PC-3 (cell line): ENCODE measurements around the gene KIF5C. TPM values are rescaled to one million over a fixed set of nuclear protein-coding genes. Genes with fewer than 3 reads are reported as not detected.
"Not testable (repeated sequence)": the region's sequence is repeated elsewhere in the genome, so short reads cannot be mapped to it uniquely, and the experiment has no call there.

Source experiments
- ATAC-seq: fragments of 200-7000 bp; cut with Tn5 transposase; 2 replicates; pipeline ENCODE4 v1.9.1; 2020; ENCODE audit warnings: mild to moderate bottlenecking, moderate library complexity
- BruUV-seq: library from RNA; stranded (reverse); fragments of 400-500 nt; replicated peaks from 2 replicates; lab custom pipeline; 2021; lab: Mats Ljungman, UMichigan
- CTCF ChIA-PET: fragments of 300-600 bp; sonication (Branson Sonifier 250); formaldehyde crosslinking; loops from one replicate; lab custom pipeline; 2022; ENCODE audit warnings: antibody characterized with exemption; lab: Charles Lee
- POLR2A ChIA-PET: fragments of 300-600 bp; sonication (Branson Sonifier 250); formaldehyde crosslinking; loops from one replicate; lab custom pipeline; 2022; ENCODE audit warnings: antibody characterized with exemption; ENCODE audit not compliant: unreplicated experiment; lab: Charles Lee
- DNase-seq: peaks from one replicate; pipeline ENCODE4 v3.0.0-alpha.2; 2015
- H2AFZ ChIP-seq: fragments of 300-600 bp; sonication (generic); 2 replicates; pipeline ENCODE4 v1.6.0; 2016; ENCODE audit warnings: antibody characterized with exemption, low read length
- H3F3A ChIP-seq: fragments of 300-600 bp; sonication (generic); one replicate; pipeline ENCODE4 v1.6.0; 2017; ENCODE audit warnings: antibody characterized with exemption, low read length, control low read depth, mild to moderate bottlenecking; ENCODE audit not compliant: unreplicated experiment
- H3K27ac ChIP-seq: fragments of 300-600 bp; sonication (generic); 2 replicates; pipeline ENCODE4 v1.5.1; 2016; ENCODE audit warnings: mild to moderate bottlenecking, low read length
- H3K27me3 ChIP-seq: fragments of 300-600 bp; sonication (generic); 2 replicates; pipeline ENCODE4 v1.6.1; 2016; ENCODE audit warnings: low read length, mixed read lengths
- H3K36me3 ChIP-seq: fragments of 300-600 bp; sonication (generic); 2 replicates; pipeline ENCODE4 v1.6.1; 2016; ENCODE audit warnings: low read depth, mixed run types, low read length, mixed read lengths
- H3K4me1 ChIP-seq: fragments of 300-600 bp; sonication (generic); 2 replicates; pipeline ENCODE4 v1.5.1; 2016; ENCODE audit warnings: low read length; ENCODE audit not compliant: insufficient read depth
- H3K4me2 ChIP-seq: fragments of 300-600 bp; sonication (generic); 2 replicates; pipeline ENCODE4 v1.6.0; 2016; ENCODE audit warnings: low read length
- H3K4me3 ChIP-seq: fragments of 300-600 bp; sonication (generic); 2 replicates; pipeline ENCODE4 v1.5.1; 2016; ENCODE audit warnings: mild to moderate bottlenecking, low read length, mixed read lengths
- H3K79me2 ChIP-seq: fragments of 300-600 bp; sonication (generic); 2 replicates; pipeline ENCODE4 v1.6.1; 2017; ENCODE audit warnings: low read length, mixed read lengths
- H3K9ac ChIP-seq: fragments of 300-600 bp; sonication (generic); 2 replicates; pipeline ENCODE4 v1.6.0; 2016; ENCODE audit warnings: mild to moderate bottlenecking, low read length
- H3K9me2 ChIP-seq: fragments of 300-600 bp; sonication (generic); replicated peaks from 2 replicates; pipeline ENCODE4 v1.6.1; 2016; ENCODE audit warnings: mixed run types, low read length, mixed read lengths
- H3K9me3 ChIP-seq: fragments of 300-600 bp; sonication (generic); 2 replicates; pipeline ENCODE4 v1.6.1; 2016; ENCODE audit warnings: low read length, mixed read lengths
- H4K20me1 ChIP-seq: fragments of 300-600 bp; sonication (generic); 2 replicates; pipeline ENCODE4 v1.6.1; 2016; ENCODE audit warnings: low read length, mixed read lengths
- CTCF ChIP-seq: fragments of 300-600 bp; sonication (generic); conservative IDR thresholded peaks from 2 replicates; pipeline ENCODE4 v1.5.1; 2017; ENCODE audit warnings: antibody characterized with exemption, low read depth, mild to moderate bottlenecking, low read length
- EZH2 ChIP-seq: fragments of 300-600 bp; sonication (generic); IDR thresholded peaks from one replicate; pipeline ENCODE4 v1.6.1; 2017; ENCODE audit warnings: antibody characterized with exemption, mild to moderate bottlenecking, low read length; ENCODE audit not compliant: unreplicated experiment
- EZH2phosphoT487 ChIP-seq: fragments of 300-600 bp; sonication (generic); IDR thresholded peaks from 2 replicates; pipeline ENCODE4 v1.6.1; 2018; ENCODE audit warnings: mild to moderate bottlenecking, antibody characterized with exemption, low read length, borderline replicate concordance
- intact Hi-C: fragments of 100-400 bp; cut with micrococcal nuclease; formaldehyde crosslinking; loops from 2 replicates; pipeline ENCODE4 v1.9.0; 2023
- total RNA-seq: library from RNA; depleted of rRNA; stranded (reverse); fragments of >200 nt; gene quantifications from 2 replicates; pipeline ENCODE4 v1.2.3, GENCODE V29; 2014

The KIF5C gene
- total RNA-seq, 1 experiment from 2014 or later, result 4.0 TPM

DNA sequence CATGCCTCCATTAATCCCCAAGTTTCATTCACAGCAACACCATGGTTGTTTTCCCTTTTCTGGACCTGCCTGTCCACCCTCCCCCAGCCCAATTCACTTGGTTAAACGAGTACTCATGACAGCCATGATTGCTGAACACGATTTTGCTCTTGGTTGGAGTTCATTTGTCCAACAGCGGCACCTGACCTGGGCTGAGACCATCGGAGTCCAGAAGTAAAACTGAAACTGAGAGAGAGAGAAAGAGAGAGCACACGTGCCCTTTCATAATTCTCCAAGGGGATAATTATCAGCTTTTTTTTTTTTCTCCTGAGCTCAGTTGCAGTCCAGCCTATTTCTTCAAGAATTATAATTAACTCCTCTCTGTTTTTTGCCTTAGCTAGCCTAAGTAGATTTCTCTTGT, 13.7 kb upstream of the KIF5C start:
- no peaks in the 10 kb centered on the region for H3F3A ChIP-seq
- no TSS peak for BruUV-seq
- no peaks in the 10 kb centered on the region for H3K36me3 ChIP-seq
- no peaks in the 10 kb centered on the region for H3K9me2 ChIP-seq
- peaks cover 6% of the 10 kb centered on the region; the same call in 1 of the 2 replicates for H3K27me3 ChIP-seq
- no peaks in the 10 kb centered on the region for H4K20me1 ChIP-seq
- no peaks in the 10 kb centered on the region for H3K9me3 ChIP-seq
- intact Hi-C loops, result no loop called here
- DNase-seq (no peak), ATAC-seq (no peak)
- no peak overlapping the region for H3K27ac ChIP-seq
- no peaks in the 10 kb centered on the region for H3K4me1 ChIP-seq
- no peaks in the 10 kb centered on the region for H3K79me2 ChIP-seq
- H2AFZ ChIP-seq, result no peak overlapping the region
- TF ChIP-seq EZH2, result no peak
- no peak for TF ChIP-seq EZH2phosphoT487
- no peak for TF ChIP-seq CTCF
- no peak overlapping the region for H3K4me2 ChIP-seq
- H3K9ac ChIP-seq, result no peak overlapping the region
- ChIA-PET POLR2A (no interaction called here), CTCF (no interaction called here)
- H3K4me3 ChIP-seq, result no peak overlapping the region

DNA sequence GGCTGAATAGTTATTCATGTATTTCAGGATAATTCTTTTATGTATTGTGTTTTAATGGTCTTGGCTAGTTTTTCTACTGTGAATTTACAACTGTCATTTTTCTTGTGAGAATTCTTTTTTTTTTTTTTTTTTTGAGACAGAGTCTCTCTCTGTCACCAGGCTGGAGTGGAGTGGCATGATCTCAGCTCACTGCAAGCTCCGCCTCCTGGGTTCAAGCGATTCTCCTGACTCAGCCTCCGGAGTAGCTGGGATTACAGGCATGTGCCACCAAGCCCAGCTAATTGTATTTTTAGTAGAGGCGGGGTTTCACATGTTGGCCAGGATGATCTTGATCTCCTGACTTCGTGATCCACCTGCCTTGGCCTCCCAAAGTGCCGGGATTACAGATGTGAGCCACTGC, 12.5 kb upstream of the KIF5C start:
- CTCF ChIA-PET, result not testable (repeated sequence)

DNA sequence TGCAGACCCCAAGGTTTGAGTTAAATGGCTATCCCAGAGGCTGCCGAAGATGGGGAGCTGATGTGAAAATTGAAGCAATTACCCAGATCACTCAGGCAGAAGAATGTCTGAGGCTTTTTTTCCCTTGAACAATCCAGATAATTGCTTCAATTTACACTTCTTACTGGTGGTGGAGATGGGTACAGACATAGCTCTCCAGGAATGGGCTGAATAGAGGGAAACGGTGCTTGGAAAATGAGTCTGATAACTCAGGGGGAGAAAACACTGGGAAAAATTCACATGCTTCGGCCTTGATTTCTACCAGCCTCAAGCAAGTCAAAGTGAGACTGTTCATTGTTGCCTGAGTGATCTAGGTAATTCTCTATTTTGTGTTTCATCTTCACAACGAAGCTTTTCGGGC, 9.5 kb upstream of the KIF5C start:
- Histone ChIP-seq H3K9me2 (0 out of 2 replicates have a peak, but pooled peaks cover 3% of the 10 kb centered on the region), H3K27me3 (no peaks in the 10 kb centered on the region), H3K4me1 (peaks cover 7% of the 10 kb centered on the region), H3F3A (no peaks in the 10 kb centered on the region), H3K4me3 (no peak overlapping the region), H2AFZ (no peak overlapping the region), H3K9ac (no peak overlapping the region), H3K9me3 (no peaks in the 10 kb centered on the region), H3K36me3 (no peaks in the 10 kb centered on the region), H4K20me1 (no peaks in the 10 kb centered on the region), H3K27ac (no peak overlapping the region), H3K79me2 (no peaks in the 10 kb centered on the region), H3K4me2 (no peak overlapping the region)
- intact Hi-C loops, result no loop called here
- TF ChIP-seq CTCF, result no peak
- no peak for TF ChIP-seq EZH2phosphoT487
- TF ChIP-seq EZH2, result no peak
- ChIA-PET CTCF (no interaction called here), POLR2A (interaction anchor here (0.7 kb wide), 1 partner anchor 112 kb away, joined by 3 read pairs; no protein-coding TSS in a partner anchor)
- no peak for ATAC-seq
- DNase-seq, result no peak
- BruUV-seq, result no TSS peak

More for the DNA sequence above, 12.5 kb upstream of the KIF5C start:
- DNase-seq, H3K27ac ChIP-seq, H3K4me3 ChIP-seq, H3K9me3 ChIP-seq, H3K27me3 ChIP-seq, H3F3A ChIP-seq, H3K4me2 ChIP-seq, intact Hi-C loops, ATAC-seq, BruUV-seq, POLR2A ChIA-PET, H3K4me1 ChIP-seq, H3K79me2 ChIP-seq, H3K36me3 ChIP-seq, H2AFZ ChIP-seq, H4K20me1 ChIP-seq, H3K9ac ChIP-seq, H3K9me2 ChIP-seq: not testable (repeated sequence)
